Neuronal stem cell (in vitro differentiated cells): ENCODE data around the gene FOXN3.

Source experiments
- DNase-seq: peaks from one replicate; pipeline ENCODE4 v3.0.0-alpha.2; 2013; ENCODE audit warnings: low spot score
- H2AFZ ChIP-seq: one replicate; pipeline ENCODE4 v1.6.1; 2013; ENCODE audit warnings: mild to moderate bottlenecking, low read length, inconsistent platforms
- H2AK5ac ChIP-seq: 2 replicates; pipeline ENCODE4 v1.6.1; 2013; ENCODE audit warnings: low read depth, mild to moderate bottlenecking, inconsistent platforms, low read length, moderate library complexity, mixed read lengths
- H2BK120ac ChIP-seq: 2 replicates; pipeline ENCODE4 v1.6.1; 2013; ENCODE audit warnings: low read depth, mild to moderate bottlenecking, inconsistent platforms, low read length, moderate library complexity, mixed read lengths
- H2BK12ac ChIP-seq: one replicate; pipeline ENCODE4 v1.6.1; 2013; ENCODE audit warnings: low read length, inconsistent platforms
- H2BK15ac ChIP-seq: 2 replicates; pipeline ENCODE4 v1.6.1; 2013; ENCODE audit warnings: mild to moderate bottlenecking, low read length, inconsistent platforms, mixed read lengths
- H2BK5ac ChIP-seq: one replicate; pipeline ENCODE4 v1.6.1; 2013; ENCODE audit warnings: inconsistent platforms, mild to moderate bottlenecking, low read length, moderate library complexity
- H3K14ac ChIP-seq: one replicate; pipeline ENCODE4 v1.6.1; 2013; ENCODE audit warnings: low read length, inconsistent platforms
- H3K18ac ChIP-seq: 2 replicates; pipeline ENCODE4 v1.6.1; 2013; ENCODE audit warnings: low read length, inconsistent platforms
- H3K23ac ChIP-seq: 2 replicates; pipeline ENCODE4 v1.6.1; 2013; ENCODE audit warnings: low read depth, mild to moderate bottlenecking, mixed read lengths, low read length, inconsistent platforms; ENCODE audit not compliant: poor library complexity
- H3K27ac ChIP-seq: replicated peaks from 3 replicates; pipeline ENCODE4 v1.5.1; 2013; ENCODE audit warnings: low read length, inconsistent platforms
- H3K27me3 ChIP-seq, 3 experiments: 2 replicates each; pipeline ENCODE4 v1.6.1; 2013; ENCODE audit warnings: low read length in 3 of 3, mild to moderate bottlenecking in 2 of 3, inconsistent platforms in 1 of 3, low read depth in 1 of 3, mixed read lengths in 1 of 3, moderate library complexity in 1 of 3; ENCODE audit not compliant: control insufficient read depth in 3 of 3, insufficient read depth in 3 of 3
- H3K36me3 ChIP-seq, 2 donors: replicated peaks in 1 of 2; 2 replicates each; pipeline ENCODE4 v1.6.1; 2013; ENCODE audit warnings: low read length in 2 of 2; ENCODE audit not compliant: control insufficient read depth in 2 of 2, insufficient read depth in 2 of 2
- H3K4ac ChIP-seq: 2 replicates; pipeline ENCODE4 v1.6.1; 2013; ENCODE audit warnings: inconsistent platforms, mild to moderate bottlenecking, low read length, moderate library complexity
- H3K4me1 ChIP-seq, 2 donors: 1 replicate in 1 of 2; 2 replicates in 1 of 2; pipeline ENCODE4 v1.6.1; 2013; ENCODE audit warnings: low read length in 2 of 2, low read depth in 1 of 2; ENCODE audit not compliant: control insufficient read depth in 2 of 2, insufficient read depth in 1 of 2
- H3K4me2 ChIP-seq: one replicate; pipeline ENCODE4 v1.6.1; 2013; ENCODE audit warnings: mild to moderate bottlenecking, low read length, inconsistent platforms; ENCODE audit not compliant: insufficient read depth, poor library complexity, severe bottlenecking
- H3K4me3 ChIP-seq, 2 donors: 2 replicates each; pipeline ENCODE4 v1.5.1; 2013; ENCODE audit warnings: low read length in 2 of 2, mild to moderate bottlenecking in 2 of 2, inconsistent platforms in 1 of 2, moderate library complexity in 1 of 2
- H3K79me1 ChIP-seq: one replicate; pipeline ENCODE4 v1.6.1; 2013; ENCODE audit warnings: low read depth, mild to moderate bottlenecking, inconsistent platforms, low read length, moderate library complexity
- H3K9ac ChIP-seq: one replicate; pipeline ENCODE4 v1.6.1; 2013; ENCODE audit warnings: mild to moderate bottlenecking, low read depth, low read length, inconsistent platforms; ENCODE audit not compliant: poor library complexity
- H3K9me3 ChIP-seq, 2 donors: replicated peaks in 1 of 2; 2 replicates each; pipeline versions ENCODE3 to v1.6.1; 2013; ENCODE audit warnings: low read length in 2 of 2, mild to moderate bottlenecking in 2 of 2, inconsistent platforms in 1 of 2, low read depth in 1 of 2, mixed read lengths in 1 of 2, moderate library complexity in 1 of 2; ENCODE audit not compliant: control insufficient read depth in 2 of 2, insufficient read depth in 1 of 2
- H4K8ac ChIP-seq: one replicate; pipeline ENCODE4 v1.6.1; 2013; ENCODE audit warnings: low read depth, mild to moderate bottlenecking, inconsistent platforms, low read length, moderate library complexity
- H4K91ac ChIP-seq: one replicate; pipeline ENCODE4 v1.6.1; 2013; ENCODE audit warnings: low read length, low read depth, mild to moderate bottlenecking, inconsistent platforms; ENCODE audit not compliant: poor library complexity
- WGBS, 2 donors: extraction: QIAGEN DNeasy Blood & Tissue Kit; methylation state at CpG; one replicate each; pipeline ENCODE4 v1.1.7; 2013; ENCODE audit warnings: missing lambda C conversion rate in 2 of 2, mixed read lengths in 1 of 2; ENCODE audit not compliant: insufficient read length in 2 of 2, insufficient replicate concordance in 1 of 2; ENCODE audit errors: extremely low coverage in 2 of 2; 5-methylcytosine and 5-hydroxymethylcytosine counted together

The FOXN3 gene

DNA sequence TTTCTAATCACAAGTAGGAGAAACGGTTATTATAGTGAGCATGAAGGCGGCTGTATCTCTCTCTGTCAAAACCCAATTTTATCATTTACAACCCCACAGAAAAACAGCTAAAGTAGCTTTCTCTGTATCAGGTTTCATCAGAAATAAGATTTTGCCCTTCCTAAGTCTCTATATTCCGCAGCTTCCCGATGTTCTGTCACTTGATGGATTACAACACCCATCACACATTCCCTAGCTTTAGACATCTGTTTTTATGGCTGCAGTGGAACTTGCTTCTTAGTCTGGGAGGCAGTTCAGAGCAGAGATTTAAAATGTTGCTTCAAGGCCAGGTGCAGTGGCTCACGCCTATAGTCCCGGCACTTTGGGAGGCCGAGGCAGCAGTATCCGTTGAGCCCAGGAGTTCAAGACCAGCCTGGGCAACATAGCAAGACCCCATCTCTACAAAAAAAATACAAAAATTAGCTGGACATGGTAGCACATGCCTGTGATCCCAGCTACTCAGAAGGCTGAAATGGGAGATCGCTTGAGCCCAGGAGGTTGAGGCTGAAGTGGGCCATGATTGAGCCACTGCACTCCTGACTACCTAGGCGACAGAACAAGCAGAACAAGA is 27.6 kb upstream of the FOXN3 start:
- Histone ChIP-seq H4K91ac (no peak overlapping the region), H2BK15ac (no peak overlapping the region), H3K18ac (no peak overlapping the region), H3K27me3 (peaks cover 0 to 2% (median 0%) of the 10 kb centered on the region in 3 experiments), H3K23ac (no peak overlapping the region), H3K4me2 (no peak overlapping the region), H3K4ac (no peak overlapping the region), H4K8ac (no peak overlapping the region), H2BK12ac (no peak overlapping the region), H3K9me3 (no peaks in the 10 kb centered on the region), H3K79me1 (peaks cover 3% of the 10 kb centered on the region), H3K36me3 (no peaks in the 10 kb centered on the region), H3K4me3 (no peak overlapping the region), H3K27ac (no peak overlapping the region), H2BK5ac (no peak overlapping the region), H3K9ac (no peak overlapping the region), H2AFZ (no peak overlapping the region), H2BK120ac (no peak overlapping the region), H3K4me1 (peaks cover under 1 to 4% of the 10 kb centered on the region in 2 donors), H2AK5ac (no peak overlapping the region), H3K14ac (no peak overlapping the region)
- WGBS, 2 donors = no CpG with 5 or more reads among the region's 10 CpGs
- DNase-seq = no peak

DNA sequence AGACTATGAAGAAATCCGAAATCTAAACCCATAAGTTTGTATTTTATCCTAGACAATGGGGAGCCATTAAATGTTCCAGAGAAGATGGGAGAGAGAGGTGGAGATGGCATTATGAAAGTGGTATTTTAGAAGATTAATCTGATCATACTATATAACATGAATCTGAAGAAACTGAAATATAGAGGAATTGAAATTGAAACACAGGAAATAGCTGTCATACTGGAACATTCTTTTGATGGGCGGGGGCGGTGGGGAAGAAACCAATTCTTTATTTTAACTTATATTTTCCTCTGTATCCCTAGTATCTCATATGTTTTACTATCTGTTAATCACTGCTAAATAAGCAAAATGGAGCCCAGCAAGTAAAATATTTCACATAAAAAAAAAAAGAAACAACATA is 27.0 kb upstream of the FOXN3 start:
- no peak overlapping the region for H2BK12ac ChIP-seq
- no peaks in the 10 kb centered on the region for H3K9me3 ChIP-seq
- no peak overlapping the region for H2BK5ac ChIP-seq
- peaks cover 0 to 2% (median 0%) of the 10 kb centered on the region in 3 experiments for H3K27me3 ChIP-seq
- H3K23ac ChIP-seq = no peak overlapping the region
- H2BK15ac ChIP-seq = no peak overlapping the region
- peaks cover 0 to 3% of the 10 kb centered on the region in 2 donors for H3K4me1 ChIP-seq
- H4K91ac ChIP-seq = no peak overlapping the region
- no peak for DNase-seq
- no peak overlapping the region for H3K9ac ChIP-seq
- no peak overlapping the region for H4K8ac ChIP-seq
- H3K14ac ChIP-seq = no peak overlapping the region
- no CpG with 5 or more reads among the region's 3 CpGs for WGBS, 2 donors
- no peak overlapping the region for H2AK5ac ChIP-seq
- H3K79me1 ChIP-seq = peaks cover 3% of the 10 kb centered on the region
- H2BK120ac ChIP-seq = no peak overlapping the region
- no peaks in the 10 kb centered on the region for H3K36me3 ChIP-seq
- no peak overlapping the region for H3K18ac ChIP-seq
- H3K4ac ChIP-seq = no peak overlapping the region
- H3K27ac ChIP-seq = no peak overlapping the region
- H3K4me3 ChIP-seq = no peak overlapping the region
- H2AFZ ChIP-seq = no peak overlapping the region
- no peak overlapping the region for H3K4me2 ChIP-seq

DNA sequence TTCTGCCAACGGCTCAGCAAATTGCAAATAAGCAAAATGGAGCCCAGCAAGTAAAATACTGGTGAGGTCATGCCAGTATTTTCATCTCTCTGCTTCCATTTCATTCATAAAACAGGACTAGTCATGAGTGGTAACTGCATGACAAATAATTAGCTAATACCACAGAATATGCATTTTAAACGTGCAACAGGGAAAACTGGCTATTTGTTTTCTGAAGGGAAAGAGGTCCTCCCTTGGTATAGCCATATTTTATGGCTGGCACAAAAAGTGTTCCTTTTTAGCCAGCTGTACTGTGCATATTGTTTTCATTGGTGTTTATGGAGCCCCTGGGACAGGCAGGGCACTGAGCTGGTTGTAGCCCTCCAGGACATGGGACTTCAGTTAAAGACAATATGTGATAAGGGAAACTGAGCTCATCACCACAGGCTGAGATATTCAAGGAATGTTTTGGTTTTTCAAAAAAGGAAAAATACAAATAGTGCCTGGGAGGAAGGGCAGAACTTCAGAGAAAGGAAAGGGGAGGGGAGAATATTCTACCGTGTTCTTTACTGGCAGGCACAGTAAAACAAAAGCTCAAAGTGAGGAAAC is 26.1 kb upstream of the FOXN3 start:
- no peak overlapping the region for H3K27ac ChIP-seq
- no peak overlapping the region for H4K8ac ChIP-seq
- no peak overlapping the region for H4K91ac ChIP-seq
- no peak for DNase-seq
- H2BK15ac ChIP-seq = no peak overlapping the region
- no peak overlapping the region for H3K14ac ChIP-seq
- WGBS, 2 donors = no CpG with 5 or more reads among the region's 3 CpGs
- H3K4me2 ChIP-seq = no peak overlapping the region
- H3K4ac ChIP-seq = no peak overlapping the region
- H2BK5ac ChIP-seq = no peak overlapping the region
- H3K4me3 ChIP-seq = no peak overlapping the region
- H3K79me1 ChIP-seq = peaks cover 3% of the 10 kb centered on the region
- no peak overlapping the region for H2BK12ac ChIP-seq
- H3K4me1 ChIP-seq = peaks cover 0 to 3% of the 10 kb centered on the region in 2 donors
- H3K9ac ChIP-seq = no peak overlapping the region
- H3K9me3 ChIP-seq = no peaks in the 10 kb centered on the region
- H3K23ac ChIP-seq = no peak overlapping the region
- no peak overlapping the region for H2AFZ ChIP-seq
- H3K36me3 ChIP-seq = no peaks in the 10 kb centered on the region
- no peak overlapping the region for H3K18ac ChIP-seq
- no peak overlapping the region for H2BK120ac ChIP-seq
- peaks cover 0 to 2% (median 0%) of the 10 kb centered on the region in 3 experiments for H3K27me3 ChIP-seq
- no peak overlapping the region for H2AK5ac ChIP-seq

DNA sequence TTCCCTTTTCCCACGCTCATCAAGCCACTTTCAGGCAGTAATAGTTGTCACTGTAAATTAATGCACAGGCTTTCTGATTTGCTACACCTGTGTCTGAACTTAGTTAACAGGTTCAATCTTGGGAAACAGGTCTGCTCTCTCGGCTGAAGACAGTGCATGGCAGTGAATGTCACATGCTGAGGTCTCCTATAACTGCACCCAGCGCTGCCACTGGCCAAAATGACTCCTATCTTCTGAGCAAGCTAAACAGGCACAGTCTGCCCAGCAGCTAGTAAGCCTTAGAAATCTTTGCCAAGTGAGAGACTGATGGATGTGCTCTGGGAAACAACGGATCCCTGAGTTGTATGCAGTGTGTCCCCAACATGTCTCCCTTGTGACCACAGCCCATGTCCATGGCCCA is 25.2 kb upstream of the FOXN3 start:
- Histone ChIP-seq H2AK5ac (no peak overlapping the region), H3K14ac (peak overlapping the region; percentile 67), H3K9ac (no peak overlapping the region), H3K4ac (no peak overlapping the region), H4K91ac (no peak overlapping the region), H3K4me2 (no peak overlapping the region), H3K79me1 (peaks cover 3% of the 10 kb centered on the region), H2BK12ac (no peak overlapping the region), H3K36me3 (no peaks in the 10 kb centered on the region), H3K9me3 (no peaks in the 10 kb centered on the region), H3K4me3 (no peak overlapping the region), H4K8ac (no peak overlapping the region), H2AFZ (no peak overlapping the region), H2BK15ac (no peak overlapping the region), H3K27me3 (peaks cover 0 to 2% (median 0%) of the 10 kb centered on the region in 3 experiments), H3K23ac (no peak overlapping the region), H3K4me1 (peaks cover 0 to 3% of the 10 kb centered on the region in 2 donors), H2BK5ac (no peak overlapping the region), H2BK120ac (no peak overlapping the region), H3K27ac (no peak overlapping the region), H3K18ac (no peak overlapping the region)
- no CpG with 5 or more reads among the region's 4 CpGs for WGBS, 2 donors
- DNase-seq = no peak
